Measurements from ENCODE around the gene SPACA5B. TPM values are rescaled to one million over a fixed set of nuclear protein-coding genes. Genes with fewer than 3 reads are reported as not detected.

SPACA5B gene
- total RNA-seq, 1 donor from 2014 or later: not detected

Other genes with a start within 250 kb of the SPACA5B start
- gene ZNF182, start 126.6 kb upstream of the SPACA5B start, total RNA-seq: 2.0 and 3.8 TPM in 2 replicates
- not detected in 2 replicates for gene SPACA5, start 123.6 kb upstream of the SPACA5B start, total RNA-seq
- 0.87 and 0.99 TPM in 2 replicates for gene ZNF630, start 59.0 kb upstream of the SPACA5B start, total RNA-seq
- not detected in 2 replicates for gene SSX5, start 66.2 kb downstream of the SPACA5B start, total RNA-seq
- not detected in 2 replicates for gene SSX1, start 124.8 kb downstream of the SPACA5B start, total RNA-seq
- not detected in 2 replicates for gene SSX3, start 226.1 kb downstream of the SPACA5B start, total RNA-seq